Activated T-helper 9 cell treated with anti-CD3 and anti-CD28 coated beads, Interleukin-2, amount 50 U/mL, for 16 hours (primary cell): ENCODE data around the gene SRC.

Source experiments
- DNase-seq: peaks from one replicate; pipeline ENCODE4 v3.0.0-alpha.2; 2020; ENCODE audit warnings: low read depth

SRC gene

DNA sequence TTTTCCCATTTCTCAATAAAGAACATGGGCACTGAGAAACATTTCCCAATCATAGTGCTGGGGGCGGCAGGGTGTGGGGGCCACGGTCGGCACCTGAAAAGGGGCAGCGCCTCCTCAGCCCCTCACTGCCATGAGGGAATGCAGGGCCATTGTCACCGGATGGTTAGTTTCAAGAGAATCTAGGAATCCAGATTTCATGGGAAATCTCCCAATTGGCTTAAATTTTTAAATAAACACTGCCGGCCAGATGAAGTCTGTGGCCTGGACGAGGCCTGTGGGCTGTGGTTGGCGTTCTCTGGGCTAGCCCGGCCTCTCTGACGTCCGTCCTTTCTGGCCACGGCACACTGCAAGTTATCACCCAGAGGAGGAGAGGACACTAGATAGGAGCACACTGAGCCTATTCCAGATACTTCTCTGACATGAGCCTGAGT is 30.9 kb upstream of the SRC start:
- no peak for DNase-seq

GRCh38 chr20:37315452-37316110 is 30.4 kb upstream of the SRC start:
- no peak for DNase-seq

DNA sequence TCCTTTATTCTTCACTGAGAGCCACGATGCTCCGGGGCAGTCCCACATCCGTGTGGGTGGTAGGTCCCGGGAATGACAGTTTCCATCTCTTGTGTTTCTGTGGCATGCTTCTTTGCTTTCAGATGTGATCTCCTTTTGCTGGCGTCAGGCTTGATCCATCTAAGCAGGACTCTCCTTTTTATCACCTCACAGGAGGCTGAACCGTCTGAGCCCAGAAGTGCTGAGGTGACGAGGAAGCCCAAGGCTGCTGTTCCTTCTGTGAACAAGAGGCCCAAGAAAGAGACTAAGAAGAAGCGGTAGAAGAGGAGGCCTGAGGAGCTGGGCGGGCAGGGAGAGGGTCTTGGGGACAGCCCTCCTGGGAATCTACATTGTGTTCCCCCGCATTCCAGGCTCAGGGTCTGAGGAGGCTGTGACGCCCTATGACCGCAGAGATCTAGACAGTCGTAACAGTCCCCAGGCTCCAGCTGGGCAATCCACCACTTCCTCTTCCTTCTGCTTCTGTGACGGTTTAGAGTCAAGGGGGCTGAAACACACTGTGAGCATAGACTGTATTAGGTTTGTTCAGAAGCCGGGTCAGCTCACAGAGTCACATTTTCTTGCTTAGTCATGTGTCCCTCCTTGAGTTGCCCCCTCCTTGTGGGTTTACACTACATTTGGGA is 29.7 kb upstream of the SRC start:
- DNase-seq: no peak

DNA sequence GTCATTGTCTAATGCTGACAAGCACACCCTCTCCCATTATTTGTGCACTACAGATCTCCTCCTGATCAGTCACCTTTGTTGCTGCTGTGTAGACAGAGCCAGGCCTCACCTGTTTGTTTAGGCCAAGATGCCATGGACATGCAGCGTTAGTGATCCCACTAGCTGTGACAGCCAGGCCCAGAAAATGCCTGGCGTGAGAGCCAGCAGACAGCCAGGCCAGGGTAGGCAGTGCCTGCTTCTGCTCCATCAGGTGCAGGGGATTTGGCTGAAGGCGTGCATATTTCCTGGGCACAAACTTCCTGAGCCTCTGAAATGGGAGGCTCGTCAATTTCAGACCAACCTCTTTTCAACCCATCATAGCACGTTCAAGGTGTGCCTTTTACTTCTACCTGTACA is 29.2 kb upstream of the SRC start:
- no peak for DNase-seq

- DNase-seq: no peak
These were observed 28.6 kb upstream of the SRC start for GRCh38 chr20:37317316-37317715.

- no peak for DNase-seq
These were observed 27.8 kb upstream of the SRC start for GRCh38 chr20:37317994-37318640.

DNA sequence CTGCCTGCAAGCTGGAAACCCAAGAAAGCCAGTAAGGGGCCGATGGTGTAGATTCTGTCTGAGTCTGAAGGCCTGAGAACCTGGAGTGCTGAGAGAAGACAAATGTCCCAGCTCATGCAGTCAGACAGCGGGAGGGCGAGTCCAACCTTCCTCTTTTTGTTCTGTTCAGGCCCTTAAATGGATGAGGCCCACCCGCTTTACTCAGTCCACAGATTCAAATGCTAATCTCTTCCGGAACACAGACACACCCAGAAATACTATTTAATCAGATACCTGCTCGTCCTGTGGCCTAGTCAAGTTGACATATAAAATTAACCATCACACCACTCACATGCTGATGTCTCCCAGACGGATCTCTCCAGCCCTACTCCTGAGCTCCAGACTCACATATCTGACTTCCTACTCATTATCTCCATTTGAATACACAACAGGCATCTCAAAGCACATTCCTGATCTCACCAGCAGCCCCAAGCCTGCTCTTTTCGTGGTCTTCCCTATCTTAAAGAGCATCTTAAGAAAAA is 26.7 kb upstream of the SRC start:
- no peak for DNase-seq

- DNase-seq: no peak
These were observed 22.0 kb upstream of the SRC start for GRCh38 chr20:37323985-37324384.

DNA sequence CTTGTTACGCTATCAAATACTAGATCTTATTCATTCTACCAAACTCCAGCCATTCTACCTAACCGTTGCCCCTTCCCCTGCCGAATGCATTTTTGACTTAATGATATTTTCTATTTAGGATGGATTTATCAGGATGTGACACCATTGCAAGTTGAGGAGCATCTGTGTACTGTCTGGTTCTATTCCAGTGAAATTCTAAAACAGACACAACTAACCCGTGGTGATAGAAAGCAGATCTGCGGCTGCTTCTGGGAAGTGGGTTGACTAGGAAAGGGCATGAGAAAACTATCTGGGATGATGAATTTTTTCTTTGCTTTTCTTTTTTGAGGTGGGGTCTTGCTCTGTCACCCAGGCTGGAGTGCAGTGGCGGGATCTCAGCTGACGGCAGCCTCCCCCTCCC is 20.7 kb upstream of the SRC start:
- DNase-seq: no peak

DNA sequence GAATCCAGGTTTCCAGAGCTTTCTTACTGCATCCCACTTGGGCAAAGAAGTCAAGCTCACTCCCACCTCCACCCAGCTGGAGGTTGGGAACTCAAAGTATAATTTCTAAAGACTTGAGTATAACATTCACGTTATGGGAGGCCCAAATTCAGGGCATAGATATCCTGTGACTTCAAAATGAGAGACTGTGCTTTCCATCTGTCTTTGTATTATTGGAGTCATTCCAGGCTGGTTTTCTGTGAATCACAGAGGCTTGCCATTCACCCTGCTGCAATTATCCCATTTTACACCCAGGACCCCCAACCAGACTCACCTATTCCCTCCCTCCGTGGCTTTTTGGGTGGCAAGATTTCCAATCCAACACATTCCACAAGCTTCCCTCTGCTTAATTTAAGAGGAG is 19.3 kb upstream of the SRC start:
- no peak for DNase-seq

DNA sequence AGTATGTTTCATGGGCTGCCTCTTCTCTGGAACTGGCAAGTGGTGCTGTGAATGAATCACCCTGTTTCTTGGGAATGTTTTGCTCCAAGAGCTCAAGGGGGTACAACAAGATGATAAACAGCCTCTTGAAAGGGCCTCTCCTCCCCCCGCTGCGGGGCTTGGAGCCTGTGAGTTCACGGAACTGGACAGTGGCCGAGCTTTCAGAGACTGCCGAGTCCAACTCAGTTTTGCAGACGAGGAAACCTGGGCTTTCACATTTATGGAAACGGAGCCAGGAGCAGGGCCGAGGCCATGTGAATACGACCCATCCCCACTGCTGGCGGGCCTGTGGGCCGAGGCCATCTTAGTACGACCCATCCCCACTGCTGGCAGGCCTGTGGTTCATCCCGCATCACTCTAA is 18.2 kb upstream of the SRC start:
- DNase-seq: no peak

DNA sequence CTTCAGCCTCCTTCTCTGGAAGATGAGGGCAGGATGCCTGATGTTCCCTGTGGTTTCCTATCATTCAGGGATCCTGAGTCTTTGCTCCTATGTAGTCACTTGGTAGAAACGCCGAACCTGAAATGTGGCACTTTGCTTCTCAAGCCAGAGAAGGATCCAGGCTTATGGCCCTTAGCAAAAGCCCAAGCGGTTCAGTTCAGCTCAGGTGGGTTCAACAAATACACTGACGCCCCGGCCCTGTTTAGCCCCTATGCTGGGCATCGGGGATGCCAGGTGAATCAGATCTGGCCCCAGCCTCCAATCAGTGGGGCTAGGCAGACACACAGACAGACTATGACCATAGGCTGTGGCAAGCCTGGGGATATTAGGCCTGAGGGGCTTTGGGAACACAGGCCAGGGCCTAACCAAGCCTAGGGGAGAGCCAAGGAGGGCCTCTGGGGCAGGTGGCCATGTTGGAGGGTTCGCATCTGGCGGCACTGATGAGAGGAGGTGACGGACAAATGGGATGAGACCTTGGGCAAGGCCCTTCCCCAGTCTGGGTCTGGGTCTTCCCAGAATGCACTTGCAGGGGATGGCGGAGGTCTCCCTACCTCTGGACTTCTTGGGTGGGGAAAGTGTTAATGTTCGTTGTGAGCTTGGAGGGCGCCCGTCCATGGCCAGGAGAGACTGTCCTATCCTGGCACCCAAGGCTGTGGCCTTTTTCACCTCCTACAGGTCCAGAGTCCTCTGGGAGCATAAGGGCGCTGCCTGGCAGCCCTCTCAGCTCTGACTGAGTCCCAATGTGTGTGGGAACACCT is 17.6 kb upstream of the SRC start:
- DNase-seq: no peak

DNA sequence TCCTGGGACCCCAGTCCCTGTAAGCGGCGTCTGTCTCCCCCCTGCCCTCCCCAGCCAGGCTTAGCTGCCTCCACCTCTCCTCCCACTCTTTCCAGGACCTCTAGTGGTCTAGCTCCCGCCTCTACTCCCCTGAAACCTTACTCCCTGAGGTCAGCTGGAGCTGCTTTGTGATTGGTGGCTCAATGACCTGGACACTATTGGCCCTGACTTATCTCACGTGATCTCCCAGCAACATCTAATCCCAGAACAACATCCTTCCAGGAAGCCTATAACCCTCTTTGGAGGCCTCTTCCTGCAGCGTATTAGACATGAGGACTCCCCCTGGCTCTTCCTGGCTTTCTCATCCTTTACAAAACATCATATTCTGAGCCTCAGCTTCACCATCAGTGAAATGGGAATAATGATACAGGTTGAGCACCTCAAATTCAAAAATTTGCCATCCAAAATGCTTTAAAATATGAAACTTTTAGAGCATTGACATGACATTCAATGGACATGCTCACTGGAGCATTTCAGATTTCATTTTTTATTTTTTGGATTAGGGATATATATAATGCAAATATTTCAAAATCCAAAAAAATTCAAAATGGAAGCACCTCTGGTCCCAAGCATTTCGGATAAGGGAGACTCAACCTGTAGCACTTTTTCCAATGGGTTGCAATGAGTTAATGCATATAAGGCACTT is 16.3 kb upstream of the SRC start:
- no peak for DNase-seq

DNA sequence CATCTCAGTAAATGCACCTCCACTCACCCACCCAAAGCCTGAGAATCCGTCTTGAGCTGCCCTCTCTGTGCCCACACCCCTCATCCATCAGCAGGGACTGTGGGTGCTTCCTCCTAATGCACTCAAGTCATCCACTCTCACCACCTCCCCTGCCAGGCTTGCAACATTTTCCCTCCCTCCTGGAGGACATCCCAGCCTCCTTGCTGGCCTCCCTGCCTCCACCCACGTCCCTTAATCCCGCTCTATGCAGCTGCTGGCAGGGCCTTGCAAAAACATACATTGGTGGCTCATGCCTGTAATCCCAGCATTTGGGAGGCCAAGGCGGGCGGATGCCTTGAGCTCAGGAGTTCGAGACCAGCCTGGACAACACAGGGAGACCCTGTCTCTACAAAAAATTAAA is 15.6 kb upstream of the SRC start:
- DNase-seq: no peak

DNA sequence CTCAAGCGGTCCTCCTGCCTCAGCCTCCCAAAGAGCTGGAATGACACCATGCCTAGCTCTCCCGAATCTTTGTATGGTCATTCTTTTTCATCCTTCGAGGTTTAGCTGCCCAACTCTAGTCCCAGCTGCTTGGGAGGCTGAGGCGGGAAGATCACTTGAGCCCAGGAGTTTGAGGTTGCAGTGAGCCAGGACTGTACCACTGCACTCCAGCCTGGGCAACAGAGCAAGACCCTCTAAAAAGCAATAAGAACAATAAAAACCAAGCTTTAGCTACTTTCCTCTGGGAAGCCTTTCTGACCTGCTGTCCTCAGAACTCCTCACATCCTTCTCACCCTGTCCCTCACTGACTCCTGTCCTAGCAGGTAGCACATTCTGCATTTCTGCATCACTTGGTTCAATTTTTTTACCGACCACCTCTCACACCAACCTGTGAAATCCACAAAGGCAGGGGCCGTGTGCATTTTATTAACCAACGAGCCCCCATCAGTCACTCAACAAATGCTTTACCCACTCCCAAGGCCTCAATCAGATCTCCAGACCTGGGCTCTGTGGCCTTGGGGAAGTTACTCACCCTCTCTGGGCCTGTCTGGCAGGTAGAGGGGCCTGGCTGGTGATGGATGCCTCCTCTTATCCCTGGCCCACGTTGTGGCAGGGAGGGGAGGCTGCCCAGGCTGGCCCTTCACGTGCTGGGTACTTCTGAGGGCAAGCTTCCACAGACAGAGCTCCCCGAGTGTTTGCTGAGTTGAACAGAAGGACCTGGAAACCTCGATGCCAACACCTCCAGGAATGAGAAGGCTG is 14.7 kb upstream of the SRC start:
- no peak for DNase-seq

DNA sequence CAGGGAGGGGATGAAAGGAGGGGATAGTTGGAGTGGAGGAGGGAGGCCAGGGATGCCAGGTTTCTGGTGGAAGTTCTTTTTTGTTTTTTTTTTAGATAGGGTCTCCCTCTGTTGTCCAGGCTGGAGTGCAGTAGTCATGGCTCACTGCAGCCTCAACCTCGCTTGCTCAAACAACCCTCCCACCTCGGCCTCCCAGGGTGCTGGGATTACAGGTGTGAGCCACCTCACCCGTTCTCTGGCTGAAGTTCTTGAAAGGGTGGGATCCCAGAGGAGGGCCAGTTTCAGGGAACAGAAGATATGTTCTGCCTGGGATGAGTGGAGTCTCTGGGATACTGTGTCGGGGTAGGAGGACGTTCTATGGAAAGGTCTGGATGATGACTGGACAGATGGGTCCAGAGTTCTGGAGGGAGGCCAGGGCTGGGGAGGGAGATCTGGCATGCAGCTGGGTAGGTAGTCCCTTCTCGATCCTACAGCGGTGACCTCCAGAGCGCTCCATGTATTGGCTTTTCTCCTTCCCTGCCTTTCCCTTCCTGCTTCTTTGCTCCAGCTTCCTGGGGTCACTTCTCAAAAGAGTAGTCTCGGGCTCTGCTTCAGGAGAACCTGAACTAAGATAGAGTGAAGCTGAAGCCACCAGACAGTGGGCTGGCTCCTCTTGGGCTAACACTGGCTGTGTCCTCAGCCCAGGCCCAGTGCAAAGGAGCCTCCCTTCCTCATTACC is 12.7 kb upstream of the SRC start:
- DNase-seq: no peak

DNA sequence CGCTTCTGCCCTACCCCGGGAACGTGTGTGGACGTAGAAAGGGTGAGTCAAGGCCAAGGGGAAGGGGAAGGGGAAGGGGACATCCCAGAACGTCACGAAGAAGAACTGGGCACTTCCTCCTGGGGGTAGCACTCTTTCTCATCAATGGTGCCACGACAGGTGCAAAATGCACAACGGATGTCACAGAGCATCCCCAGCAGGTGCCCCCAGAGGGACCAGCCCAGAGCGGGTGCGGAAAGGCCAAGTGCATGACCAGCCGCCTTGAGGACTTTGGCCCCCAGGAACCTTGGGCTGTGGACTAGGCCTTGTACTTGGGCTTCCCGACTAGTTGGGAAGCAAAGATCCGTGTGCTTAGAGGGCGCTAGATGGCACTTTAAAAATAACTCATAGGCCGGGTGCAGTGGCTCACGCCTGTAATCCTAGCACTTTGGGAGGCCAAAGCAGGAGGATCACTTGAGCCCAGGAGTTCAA is 12.1 kb upstream of the SRC start:
- no peak for DNase-seq

DNA sequence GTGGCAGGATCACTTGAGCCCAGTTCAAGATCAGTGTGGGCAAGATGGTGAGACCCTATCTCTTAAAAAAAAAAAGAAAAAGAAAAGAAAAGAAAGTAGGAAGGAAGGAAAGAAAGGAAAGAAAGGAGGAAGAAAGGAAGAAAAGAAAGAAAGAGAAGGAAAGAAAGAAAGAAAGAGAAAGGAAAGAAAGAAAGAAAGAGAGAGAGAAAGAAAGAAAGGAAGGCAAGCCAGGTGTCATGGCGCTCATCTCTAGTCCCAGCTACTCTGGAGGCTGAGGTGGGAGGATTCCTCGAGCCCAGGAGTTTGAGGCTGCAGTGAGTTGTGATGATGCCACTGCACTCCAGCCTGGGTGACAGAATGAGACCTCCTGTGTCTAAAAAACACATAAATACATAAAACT is 11.5 kb upstream of the SRC start:
- DNase-seq: no peak

- no peak for DNase-seq
These were observed 10.1 kb upstream of the SRC start for GRCh38 chr20:37335642-37336368.
